Transverse colon (tissue), 4 donors: Measurements from ENCODE around the gene ANO7. TPM values are rescaled to one million over a fixed set of nuclear protein-coding genes. Genes with fewer than 3 reads are reported as not detected.

Experiments used
- DNase-seq: peaks from one replicate; pipeline ENCODE4 v3.0.0-alpha.2; 2019
- H3K27ac ChIP-seq, 4 donors: fragments of 200-600 bp; sonication (generic); 2 replicates each; pipeline ENCODE4 v1.5.1; 2016 to 2018; ENCODE audit warnings: inconsistent platforms in 4 of 4
- H3K27me3 ChIP-seq: fragments of 200-600 bp; sonication (generic); 2 replicates; pipeline ENCODE4 v1.5.1; 2017; ENCODE audit warnings: inconsistent platforms
- H3K36me3 ChIP-seq, 4 donors: fragments of 200-600 bp; sonication (generic); 2 replicates each; pipeline ENCODE4 v1.5.1; 2017 to 2019; ENCODE audit warnings: inconsistent platforms in 4 of 4
- H3K4me1 ChIP-seq, 4 donors: fragments of 200-600 bp; sonication (generic); 2 replicates each; pipeline ENCODE4 v1.5.1; 2017 to 2020; ENCODE audit warnings: inconsistent platforms in 4 of 4
- H3K4me3 ChIP-seq, 4 donors: fragments of 200-600 bp; sonication (generic); 1 replicate in 1 of 4; 2 replicates in 3 of 4; pipeline versions ENCODE4 v1.5.1 to v1.6.1; 2017 to 2019; ENCODE audit warnings: inconsistent platforms in 4 of 4
- H3K9me3 ChIP-seq, 2 donors: fragments of 200-600 bp; sonication (generic); 2 replicates each; pipeline ENCODE4 v1.5.1; 2017 to 2019; ENCODE audit warnings: inconsistent platforms in 2 of 2
- CTCF ChIP-seq, 5 experiments: fragments of 200-600 bp in 3 of 5; fragments of 450-650 bp in 2 of 5; sonication (generic) in 3 of 5; IDR thresholded peaks; 1 replicate in 2 of 5; 2 replicates in 3 of 5; pipeline ENCODE4 v1.5.1; 2016 to 2017; ENCODE audit warnings: antibody characterized with exemption in 5 of 5, inconsistent platforms in 3 of 5, mild to moderate bottlenecking in 2 of 5, moderate library complexity in 1 of 5
- EP300 ChIP-seq: sonication (generic); formaldehyde crosslinking; IDR thresholded peaks from one replicate; pipeline ENCODE4 v1.6.1; 2017; ENCODE audit warnings: antibody characterized with exemption, low read depth
- POLR2A ChIP-seq: fragments of 450-650 bp; IDR thresholded peaks from one replicate; pipeline ENCODE4 v1.6.1; 2016; ENCODE audit warnings: antibody characterized with exemption, mild to moderate bottlenecking, moderate library complexity
- POLR2AphosphoS5 ChIP-seq, 3 donors: sonication (generic); formaldehyde crosslinking; IDR thresholded peaks; one replicate each; pipeline ENCODE4 v1.6.1; 2016; ENCODE audit warnings: antibody characterized with exemption in 3 of 3
- WGBS, 2 donors: methylation state at CpG; one replicate each; pipeline ENCODE4 v1.1.5; 2018; ENCODE audit warnings: low coverage in 1 of 2; 5-methylcytosine and 5-hydroxymethylcytosine counted together
- in situ Hi-C, 4 donors: fragments of 200-750 bp; cut with MboI; loops; one replicate each; pipeline versions ENCODE4 v1.15.0 to v1.15.1; 2017; ENCODE audit warnings: low sequenced_read_pairs in 3 of 4, low pct_ligation_motif_present in 1 of 4, low pct_unique_long_range_greater_than_20kb in 1 of 4
- intact Hi-C: fragments of 100-400 bp; cut with DNase I; formaldehyde crosslinking; loops from one replicate; pipeline ENCODE4 v1.15.1; 2023; ENCODE audit warnings: low total_unique reads
- total RNA-seq, 4 donors: library from RNA; depleted of rRNA; stranded (reverse); fragments of >200 nt; gene quantifications; one replicate each; pipeline ENCODE4 v1.1.0, GENCODE V29; 2016

Gene ANO7
- total RNA-seq, 4 donors from 2014 or later: 37.2 to 202 (median 71.0) TPM

GRCh38 chr2:241223211-241224017, 34.9 kb downstream of the ANO7 start:
- DNase-seq: no peak
- intact Hi-C loops: no loop called here
- Histone ChIP-seq H3K4me1 (peaks cover 7 to 16% (median 9%) of the 10 kb centered on the region in 4 donors), H3K27me3 (no peaks in the 10 kb centered on the region), H3K4me3 (no peak overlapping the region), H3K9me3 (no peaks in the 10 kb centered on the region), H3K27ac (no peak overlapping the region), H3K36me3 (peaks cover 0 to 14% (median 4%) of the 10 kb centered on the region in 4 donors)
- no peak for TF ChIP-seq CTCF (IDR thresholded peaks at IDR 0.05)
- WGBS, 2 donors: 60 to 70% methylated on average over 5 to 23 of the region's 23 CpGs
- in situ Hi-C loops: no loop called here

GRCh38 chr2:241224018-241224850, 35.8 kb downstream of the ANO7 start:
- intact Hi-C loops (no loop called here), in situ Hi-C loops (no loop called here)
- Histone ChIP-seq H3K36me3 (peaks cover 0 to 23% (median 8%) of the 10 kb centered on the region in 4 donors), H3K9me3 (no peaks in the 10 kb centered on the region), H3K4me1 (peaks cover 0 to 8% (median under 1%) of the 10 kb centered on the region in 4 donors), H3K27me3 (no peaks in the 10 kb centered on the region), H3K27ac (no peak overlapping the region), H3K4me3 (no peak overlapping the region)
- TF ChIP-seq POLR2AphosphoS5 (IDR thresholded peaks at IDR 0.05) (no peak), EP300 (no peak), CTCF (IDR thresholded peaks at IDR 0.05) (no peak), POLR2A (no peak)
- DNase-seq: no peak
- 34 to 47% methylated on average over 3 to 25 of the region's 26 CpGs for WGBS, 2 donors

GRCh38 chr2:241224851-241225438, 36.5 kb downstream of the ANO7 start:
- no peak for DNase-seq
- intact Hi-C loops (no loop called here), in situ Hi-C loops (no loop called here)
- Histone ChIP-seq H3K4me1 (peaks cover 0 to 8% (median 0%) of the 10 kb centered on the region in 4 donors), H3K27me3 (no peaks in the 10 kb centered on the region), H3K27ac (no peak overlapping the region), H3K36me3 (peaks cover 0 to 30% (median 12%) of the 10 kb centered on the region in 4 donors), H3K4me3 (no peak overlapping the region), H3K9me3 (no peaks in the 10 kb centered on the region)
- TF ChIP-seq CTCF (IDR thresholded peaks at IDR 0.05): no peak
- TF ChIP-seq POLR2A: no peak
- no peak for TF ChIP-seq POLR2AphosphoS5 (IDR thresholded peaks at IDR 0.05)
- no peak for TF ChIP-seq EP300
- WGBS, 2 donors: 67% methylated on average over 8 of the region's 8 CpGs; no CpG with 5 or more reads in 1 of the 2 donors

- in situ Hi-C loops: no loop called here
These were observed 37.1 kb downstream of the ANO7 start for GRCh38 chr2:241225545-241225944.

More at GRCh38 chr2:241225545-241225944, 37.1 kb downstream of the ANO7 start:
- intact Hi-C loops: no loop called here
- no peak for DNase-seq
- Histone ChIP-seq H3K27ac (no peak overlapping the region), H3K4me1 (peaks cover 0 to 8% (median 0%) of the 10 kb centered on the region in 4 donors), H3K9me3 (no peaks in the 10 kb centered on the region), H3K36me3 (peaks cover 0 to 36% (median 17%) of the 10 kb centered on the region in 4 donors), H3K27me3 (no peaks in the 10 kb centered on the region), H3K4me3 (no peak overlapping the region)
- no peak for TF ChIP-seq CTCF (IDR thresholded peaks at IDR 0.05)
- 90% methylated on average over 15 of the region's 16 CpGs; no CpG with 5 or more reads in 1 of the 2 donors for WGBS, 2 donors
